Glutamatergic neuron (in vitro differentiated cells): Measurements from ENCODE around the gene KRT76. TPM values are rescaled to one million over a fixed set of nuclear protein-coding genes. Genes with fewer than 3 reads are reported as not detected.

Source experiments
- DNase-seq: peaks from one replicate; pipeline ENCODE4 v3.0.0; 2022
- H3K27ac Mint-ChIP-seq: one replicate; pipeline ENCODE4 v1.8.0; 2020; ENCODE audit warnings: mild to moderate bottlenecking, mixed read lengths, inconsistent platforms; ENCODE audit not compliant: unreplicated experiment
- H3K27me3 Mint-ChIP-seq: one replicate; pipeline ENCODE4 v1.8.0; 2020; ENCODE audit warnings: mild to moderate bottlenecking, moderate library complexity, mixed read lengths, inconsistent platforms; ENCODE audit not compliant: unreplicated experiment
- H3K36me3 Mint-ChIP-seq: one replicate; pipeline ENCODE4 v1.8.0; 2020; ENCODE audit warnings: mild to moderate bottlenecking, mixed read lengths, inconsistent platforms; ENCODE audit not compliant: unreplicated experiment
- H3K4me1 Mint-ChIP-seq: one replicate; pipeline ENCODE4 v1.8.0; 2020; ENCODE audit warnings: mild to moderate bottlenecking, low read depth, mixed read lengths, inconsistent platforms; ENCODE audit not compliant: unreplicated experiment
- H3K4me3 Mint-ChIP-seq: one replicate; pipeline ENCODE4 v1.8.0; 2020; ENCODE audit warnings: mild to moderate bottlenecking, mixed read lengths, inconsistent platforms; ENCODE audit not compliant: unreplicated experiment
- H3K9me3 Mint-ChIP-seq: one replicate; pipeline ENCODE4 v1.8.0; 2020; ENCODE audit warnings: mild to moderate bottlenecking, moderate library complexity, mixed read lengths, inconsistent platforms; ENCODE audit not compliant: unreplicated experiment
- total RNA-seq: library from RNA; stranded (reverse); fragmentation: NEBNext Ultra II Directional; extraction: Animal tissue kit (Norgen Biotek cat#: 25700); gene quantifications from one replicate; pipeline ENCODE4 v1.2.1, GENCODE V29; 2021; ENCODE audit not compliant: unreplicated experiment
- TF ChIP-seq, protein P1 (sequence below): fragments of 200-600 bp; sonication (generic); IDR thresholded peaks from one replicate; pipeline ENCODE4 v1.5.0; 2021; ENCODE audit not compliant: partially characterized antibody, unreplicated experiment

The KRT76 gene
- total RNA-seq, 1 donor from 2014 or later = not detected

- no peaks in the 10 kb centered on the region for H3K4me1 Mint-ChIP-seq
- H3K27ac Mint-ChIP-seq = no peak overlapping the region
- no peak for DNase-seq
- H3K9me3 Mint-ChIP-seq = peaks cover 3% of the 10 kb centered on the region
- no peaks in the 10 kb centered on the region for H3K36me3 Mint-ChIP-seq
- H3K4me3 Mint-ChIP-seq = no peak overlapping the region
- peaks cover 6% of the 10 kb centered on the region for H3K27me3 Mint-ChIP-seq
- TF ChIP-seq, protein P1, sequence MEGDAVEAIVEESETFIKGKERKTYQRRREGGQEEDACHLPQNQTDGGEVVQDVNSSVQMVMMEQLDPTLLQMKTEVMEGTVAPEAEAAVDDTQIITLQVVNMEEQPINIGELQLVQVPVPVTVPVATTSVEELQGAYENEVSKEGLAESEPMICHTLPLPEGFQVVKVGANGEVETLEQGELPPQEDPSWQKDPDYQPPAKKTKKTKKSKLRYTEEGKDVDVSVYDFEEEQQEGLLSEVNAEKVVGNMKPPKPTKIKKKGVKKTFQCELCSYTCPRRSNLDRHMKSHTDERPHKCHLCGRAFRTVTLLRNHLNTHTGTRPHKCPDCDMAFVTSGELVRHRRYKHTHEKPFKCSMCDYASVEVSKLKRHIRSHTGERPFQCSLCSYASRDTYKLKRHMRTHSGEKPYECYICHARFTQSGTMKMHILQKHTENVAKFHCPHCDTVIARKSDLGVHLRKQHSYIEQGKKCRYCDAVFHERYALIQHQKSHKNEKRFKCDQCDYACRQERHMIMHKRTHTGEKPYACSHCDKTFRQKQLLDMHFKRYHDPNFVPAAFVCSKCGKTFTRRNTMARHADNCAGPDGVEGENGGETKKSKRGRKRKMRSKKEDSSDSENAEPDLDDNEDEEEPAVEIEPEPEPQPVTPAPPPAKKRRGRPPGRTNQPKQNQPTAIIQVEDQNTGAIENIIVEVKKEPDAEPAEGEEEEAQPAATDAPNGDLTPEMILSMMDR = no peak
Observed at GRCh38 chr12:52809166-52809565, 32.0 kb upstream of the KRT76 start.

DNA sequence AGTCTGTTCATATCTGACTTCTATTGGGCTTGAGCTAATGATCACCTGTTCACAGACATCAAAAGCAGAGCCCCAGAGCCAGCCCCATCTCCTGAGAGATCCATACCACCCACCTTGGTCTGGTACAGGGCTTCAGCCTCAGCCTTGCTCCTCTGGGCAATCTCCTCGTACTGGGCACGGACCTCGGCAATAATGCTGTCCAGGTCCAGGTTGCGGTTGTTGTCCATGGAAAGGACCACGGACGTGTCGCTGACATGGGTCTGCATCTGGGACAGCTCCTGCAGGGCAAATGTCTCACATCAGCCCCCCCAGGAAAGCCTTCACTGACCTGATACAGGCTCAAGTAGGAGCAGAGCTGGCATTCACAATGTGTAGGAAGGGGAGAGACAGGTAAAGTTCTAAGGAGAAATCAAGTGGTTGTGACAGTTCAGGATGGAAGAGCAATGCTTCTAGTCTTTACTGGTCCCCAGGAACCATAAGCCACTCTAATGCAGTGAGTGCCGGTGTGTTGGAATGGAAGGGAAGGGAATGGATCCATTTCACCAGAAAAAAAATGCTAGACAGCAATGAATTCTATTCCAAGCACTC is 31.5 kb upstream of the KRT76 start:
- no peak overlapping the region for H3K27ac Mint-ChIP-seq
- DNase-seq = no peak
- no peak overlapping the region for H3K4me3 Mint-ChIP-seq
- H3K9me3 Mint-ChIP-seq = peaks cover 3% of the 10 kb centered on the region
- H3K4me1 Mint-ChIP-seq = no peaks in the 10 kb centered on the region
- TF ChIP-seq, protein P1 = no peak
- no peaks in the 10 kb centered on the region for H3K36me3 Mint-ChIP-seq
- peaks cover 5% of the 10 kb centered on the region for H3K27me3 Mint-ChIP-seq

GRCh38 chr12:52807544-52808470 is 30.7 kb upstream of the KRT76 start:
- peaks cover 5% of the 10 kb centered on the region for H3K27me3 Mint-ChIP-seq
- H3K4me1 Mint-ChIP-seq = no peaks in the 10 kb centered on the region
- H3K9me3 Mint-ChIP-seq = peaks cover 3% of the 10 kb centered on the region
- no peaks in the 10 kb centered on the region for H3K36me3 Mint-ChIP-seq
- H3K27ac Mint-ChIP-seq = no peak overlapping the region
- TF ChIP-seq, protein P1 = no peak
- DNase-seq = no peak
- H3K4me3 Mint-ChIP-seq = no peak overlapping the region

DNA sequence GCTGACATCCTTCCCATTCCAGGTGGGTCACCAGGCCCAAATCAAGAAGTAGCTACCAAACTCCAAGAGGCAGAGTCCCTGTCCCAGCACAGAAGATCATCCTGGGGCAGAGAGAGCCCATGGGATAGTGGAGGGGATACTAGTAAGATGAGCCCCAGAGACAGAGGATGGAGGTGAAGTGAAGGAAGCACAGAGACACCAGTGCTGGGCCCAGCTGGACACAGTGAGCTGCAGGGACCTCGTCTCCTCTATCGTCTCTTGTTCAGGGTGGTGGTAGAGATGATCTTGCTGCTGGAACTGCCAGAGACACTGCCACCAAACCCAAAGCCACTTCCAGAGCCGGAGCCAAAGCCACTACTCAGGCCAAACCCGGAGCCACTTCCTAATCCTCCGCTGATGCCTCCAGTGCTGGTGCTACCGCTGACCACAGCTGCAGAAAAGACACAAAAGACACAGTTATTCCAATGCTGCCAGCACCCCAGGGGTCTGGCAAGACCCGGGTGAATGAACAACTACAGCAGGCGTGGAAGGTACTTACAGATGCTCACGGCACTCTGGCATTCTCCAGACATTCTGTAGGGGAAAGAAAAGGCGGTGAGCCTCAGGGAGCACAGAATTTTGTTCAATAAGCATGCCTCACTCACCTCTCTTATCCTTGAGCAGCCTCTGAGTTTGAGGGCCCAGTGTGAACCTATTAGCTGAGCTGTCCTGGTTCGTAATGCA is 29.8 kb upstream of the KRT76 start:
- H3K9me3 Mint-ChIP-seq = peaks cover 3% of the 10 kb centered on the region
- peaks cover 6% of the 10 kb centered on the region for H3K27me3 Mint-ChIP-seq
- DNase-seq = no peak
- no peak overlapping the region for H3K27ac Mint-ChIP-seq
- H3K4me1 Mint-ChIP-seq = no peaks in the 10 kb centered on the region
- H3K36me3 Mint-ChIP-seq = no peaks in the 10 kb centered on the region
- H3K4me3 Mint-ChIP-seq = no peak overlapping the region
- TF ChIP-seq, protein P1 = no peak
